Trophoblast cell (in vitro differentiated cells and primary cell): ENCODE results near the gene ASB3.
A peak's percentile ranks its signal among the peaks of the same experiment; 100 is the strongest.

Source experiments
- DNase-seq, 2 donors: peaks; one replicate each; pipeline ENCODE4 v3.0.0-alpha.2; 2016
- H2AFZ ChIP-seq: 2 replicates; pipeline ENCODE4 v1.6.1; 2013; ENCODE audit warnings: low read length, moderate library complexity, mild to moderate bottlenecking; ENCODE audit not compliant: insufficient read depth, poor library complexity
- H2AK5ac ChIP-seq: 2 replicates; pipeline ENCODE4 v1.6.1; 2013; ENCODE audit warnings: mild to moderate bottlenecking, low read length
- H2BK120ac ChIP-seq: 2 replicates; pipeline ENCODE4 v1.6.1; 2013; ENCODE audit warnings: low read length, mild to moderate bottlenecking, moderate library complexity; ENCODE audit not compliant: insufficient read depth, poor library complexity
- H2BK12ac ChIP-seq: 2 replicates; pipeline ENCODE4 v1.6.1; 2013; ENCODE audit warnings: mild to moderate bottlenecking, low read length, moderate library complexity
- H2BK5ac ChIP-seq: 2 replicates; pipeline ENCODE4 v1.6.1; 2013; ENCODE audit warnings: low read length, low read depth, moderate library complexity, mild to moderate bottlenecking; ENCODE audit not compliant: poor library complexity
- H3K14ac ChIP-seq: 2 replicates; pipeline ENCODE4 v1.6.1; 2013; ENCODE audit warnings: mild to moderate bottlenecking, low read length
- H3K18ac ChIP-seq: 2 replicates; pipeline ENCODE4 v1.6.1; 2013; ENCODE audit warnings: mild to moderate bottlenecking, low read length
- H3K23ac ChIP-seq: 2 replicates; pipeline ENCODE4 v1.6.1; 2013; ENCODE audit warnings: low read length
- H3K27ac ChIP-seq: 2 replicates; pipeline ENCODE4 v1.5.1; 2013; ENCODE audit warnings: low read depth, mild to moderate bottlenecking, inconsistent platforms, low read length, moderate library complexity
- H3K27me3 ChIP-seq: 2 replicates; pipeline ENCODE4 v1.6.1; 2013; ENCODE audit warnings: inconsistent platforms, mild to moderate bottlenecking, low read length, moderate library complexity; ENCODE audit not compliant: insufficient read depth
- H3K36me3 ChIP-seq, 2 experiments: 1 replicate in 1 of 2; 2 replicates in 1 of 2; pipeline ENCODE4 v1.6.1; 2013; ENCODE audit warnings: low read length in 2 of 2, mild to moderate bottlenecking in 2 of 2, moderate library complexity in 1 of 2; ENCODE audit not compliant: insufficient read depth in 2 of 2, control insufficient read depth in 1 of 2
- H3K4ac ChIP-seq: 2 replicates; pipeline ENCODE4 v1.6.1; 2013; ENCODE audit warnings: low read depth, mild to moderate bottlenecking, low read length, moderate library complexity
- H3K4me1 ChIP-seq, 2 experiments: 1 replicate in 1 of 2; 2 replicates in 1 of 2; pipeline ENCODE4 v1.6.1; 2013; ENCODE audit warnings: low read length in 2 of 2, mild to moderate bottlenecking in 2 of 2, moderate library complexity in 1 of 2; ENCODE audit not compliant: insufficient read depth in 2 of 2, control insufficient read depth in 1 of 2
- H3K4me2 ChIP-seq: 2 replicates; pipeline ENCODE4 v1.6.1; 2013; ENCODE audit warnings: inconsistent platforms, mild to moderate bottlenecking, low read length, moderate library complexity
- H3K4me3 ChIP-seq: 2 replicates; pipeline ENCODE4 v1.5.1; 2013; ENCODE audit warnings: mild to moderate bottlenecking, low read depth, low read length, inconsistent platforms
- H3K79me1 ChIP-seq: one replicate; pipeline ENCODE4 v1.6.1; 2013; ENCODE audit warnings: low read length
- H3K79me2 ChIP-seq: 2 replicates; pipeline ENCODE4 v1.6.1; 2013; ENCODE audit warnings: low read length, mild to moderate bottlenecking; ENCODE audit not compliant: control insufficient read depth, insufficient read depth, poor library complexity
- H3K9ac ChIP-seq: 2 replicates; pipeline ENCODE4 v1.6.1; 2013; ENCODE audit warnings: mild to moderate bottlenecking, low read length
- H3K9me3 ChIP-seq: 2 replicates; pipeline ENCODE4 v1.6.1; 2013; ENCODE audit warnings: low read depth, mild to moderate bottlenecking, control low read depth, inconsistent platforms, low read length; ENCODE audit not compliant: insufficient read depth
- H4K12ac ChIP-seq: 2 replicates; pipeline ENCODE4 v1.6.1; 2013; ENCODE audit warnings: low read depth, mild to moderate bottlenecking, low read length, moderate library complexity
- H4K8ac ChIP-seq: 2 replicates; pipeline ENCODE4 v1.6.1; 2013; ENCODE audit warnings: low read depth, mild to moderate bottlenecking, low read length, moderate library complexity
- H4K91ac ChIP-seq: one replicate; pipeline ENCODE4 v1.6.1; 2013; ENCODE audit warnings: low read depth, mild to moderate bottlenecking, low read length, moderate library complexity
- WGBS: extraction: QIAGEN DNeasy Blood & Tissue Kit; methylation state at CpG from one replicate; pipeline ENCODE4 v1.1.7; 2013; ENCODE audit warnings: missing lambda C conversion rate; ENCODE audit not compliant: insufficient read length, insufficient coverage; ENCODE audit errors: extremely low coverage; 5-methylcytosine and 5-hydroxymethylcytosine counted together

ASB3 gene

GRCh38 chr2:53818854-53819435 lies 32.2 kb upstream of the ASB3 start:
- no peak overlapping the region for H3K4ac ChIP-seq
- no peak overlapping the region for H3K27ac ChIP-seq
- no peak overlapping the region for H3K9ac ChIP-seq
- H4K91ac ChIP-seq, result no peak overlapping the region
- no peak overlapping the region for H4K8ac ChIP-seq
- no peak overlapping the region for H3K4me3 ChIP-seq
- H3K27me3 ChIP-seq, result no peaks in the 10 kb centered on the region
- H2BK12ac ChIP-seq, result no peak overlapping the region
- H4K12ac ChIP-seq, result no peak overlapping the region
- no peak overlapping the region for H2AFZ ChIP-seq
- H3K18ac ChIP-seq, result no peak overlapping the region
- no peaks in the 10 kb centered on the region for H3K79me1 ChIP-seq
- H3K4me1 ChIP-seq, result no peaks in the 10 kb centered on the region
- H3K23ac ChIP-seq, result no peak overlapping the region
- H3K79me2 ChIP-seq, result no peaks in the 10 kb centered on the region
- H3K14ac ChIP-seq, result no peak overlapping the region
- H3K4me2 ChIP-seq, result no peak overlapping the region
- H3K36me3 ChIP-seq, result peaks cover 11 to 12% of the 10 kb centered on the region in 2 experiments
- H2BK5ac ChIP-seq, result no peak overlapping the region
- no peak overlapping the region for H2BK120ac ChIP-seq
- H3K9me3 ChIP-seq, result no peaks in the 10 kb centered on the region
- no peak overlapping the region for H2AK5ac ChIP-seq
- no peak for DNase-seq
- WGBS, result no CpG with 5 or more reads among the region's 3 CpGs

- Histone ChIP-seq H4K12ac (no peak overlapping the region), H3K79me2 (no peaks in the 10 kb centered on the region), H3K23ac (no peak overlapping the region), H3K4me1 (no peaks in the 10 kb centered on the region), H3K79me1 (no peaks in the 10 kb centered on the region), H2AFZ (no peak overlapping the region), H2BK120ac (no peak overlapping the region), H3K9me3 (no peaks in the 10 kb centered on the region), H3K27me3 (no peaks in the 10 kb centered on the region), H3K4me3 (no peak overlapping the region), H2BK5ac (no peak overlapping the region), H2AK5ac (no peak overlapping the region), H2BK12ac (no peak overlapping the region), H3K14ac (no peak overlapping the region), H3K4ac (no peak overlapping the region), H4K91ac (no peak overlapping the region), H3K4me2 (no peak overlapping the region), H4K8ac (no peak overlapping the region), H3K36me3 (peaks cover 17 to 19% of the 10 kb centered on the region in 2 experiments), H3K27ac (no peak overlapping the region), H3K18ac (no peak overlapping the region), H3K9ac (no peak overlapping the region)
- peak in 1 of 2 donors; percentile 30 for DNase-seq
Measured at GRCh38 chr2:53813151-53813550, 26.4 kb upstream of the ASB3 start.

GRCh38 chr2:53811601-53812000 lies 24.8 kb upstream of the ASB3 start:
- no peak overlapping the region for H2AK5ac ChIP-seq
- DNase-seq, result no peak
- H3K4me2 ChIP-seq, result no peak overlapping the region
- H3K36me3 ChIP-seq, result peaks cover 17 to 23% of the 10 kb centered on the region in 2 experiments
- H3K9me3 ChIP-seq, result no peaks in the 10 kb centered on the region
- no peak overlapping the region for H3K14ac ChIP-seq
- no peaks in the 10 kb centered on the region for H3K4me1 ChIP-seq
- no peak overlapping the region for H3K9ac ChIP-seq
- no peak overlapping the region for H2AFZ ChIP-seq
- H3K4ac ChIP-seq, result no peak overlapping the region
- H3K23ac ChIP-seq, result no peak overlapping the region
- H3K79me1 ChIP-seq, result no peaks in the 10 kb centered on the region
- H3K79me2 ChIP-seq, result no peaks in the 10 kb centered on the region
- no peak overlapping the region for H3K18ac ChIP-seq
- H4K8ac ChIP-seq, result no peak overlapping the region
- no peak overlapping the region for H3K4me3 ChIP-seq
- H2BK12ac ChIP-seq, result no peak overlapping the region
- no peak overlapping the region for H4K91ac ChIP-seq
- H2BK5ac ChIP-seq, result no peak overlapping the region
- no peak overlapping the region for H3K27ac ChIP-seq
- H2BK120ac ChIP-seq, result no peak overlapping the region
- no peak overlapping the region for H4K12ac ChIP-seq
- no peaks in the 10 kb centered on the region for H3K27me3 ChIP-seq
- no CpG with 5 or more reads among the region's 3 CpGs for WGBS

GRCh38 chr2:53802617-53803151 lies 15.9 kb upstream of the ASB3 start:
- no peak overlapping the region for H4K12ac ChIP-seq
- H2AFZ ChIP-seq, result no peak overlapping the region
- no peak overlapping the region for H3K23ac ChIP-seq
- peaks cover 16% of the 10 kb centered on the region in 2 experiments for H3K36me3 ChIP-seq
- no peak overlapping the region for H4K8ac ChIP-seq
- H3K79me1 ChIP-seq, result no peaks in the 10 kb centered on the region
- no peaks in the 10 kb centered on the region for H3K4me1 ChIP-seq
- no peak overlapping the region for H3K9ac ChIP-seq
- no peak overlapping the region for H4K91ac ChIP-seq
- no peaks in the 10 kb centered on the region for H3K79me2 ChIP-seq
- no peak overlapping the region for H3K14ac ChIP-seq
- H3K27ac ChIP-seq, result no peak overlapping the region
- H3K27me3 ChIP-seq, result no peaks in the 10 kb centered on the region
- whole genome bisulfite sequencing, result no CpG with 5 or more reads among the region's 7 CpGs
- no peak overlapping the region for H2BK12ac ChIP-seq
- no peak overlapping the region for H2BK5ac ChIP-seq
- H2BK120ac ChIP-seq, result no peak overlapping the region
- H3K4ac ChIP-seq, result no peak overlapping the region
- DNase-seq, result no peak
- no peak overlapping the region for H3K4me2 ChIP-seq
- no peak overlapping the region for H3K18ac ChIP-seq
- no peaks in the 10 kb centered on the region for H3K9me3 ChIP-seq
- H3K4me3 ChIP-seq, result no peak overlapping the region
- no peak overlapping the region for H2AK5ac ChIP-seq
